ENCODE data around the gene ZSCAN31. TPM values are rescaled to one million over a fixed set of nuclear protein-coding genes. Genes with fewer than 3 reads are reported as not detected.

The ZSCAN31 gene
- total and polyA plus RNA-seq, 9 of the 15 experiments (the other 6 are each of a cell fraction or from before 2014, with no cell fraction given): 3.9 to 12.1 (median 7.0) TPM

GRCh38 chr6:28353981-28354676, 18.2 kb upstream of the ZSCAN31 start (continued):
- TF ChIP-seq RREB1 (CRISPR knock-in tag; IDR thresholded peaks at IDR 0.05) (peak; percentile 98), ARID3A (IDR thresholded peaks at IDR 0.05; ENCODE audit: borderline replicate concordance, low read depth, low read length) (no peak), SREBF2 (CRISPR knock-in tag; IDR thresholded peaks at IDR 0.05) (no peak), CHAMP1 (IDR thresholded peaks at IDR 0.05) (peak; percentile 64; the same call in 1 of the 2 replicates), FOXM1 (IDR thresholded peaks at IDR 0.05; ENCODE audit: low read depth) (peak; percentile 27; the same call in 1 of the 2 replicates), FOXM1 (CRISPR knock-in tag; IDR thresholded peaks at IDR 0.05; ENCODE audit: low read depth) (no peak), XRCC3 (IDR thresholded peaks at IDR 0.05) (no peak), DNMT1 (IDR thresholded peaks at IDR 0.05) (no peak), SMARCA4 (IDR thresholded peaks at IDR 0.05) (peak; percentile 72; the same call in 1 of the 2 replicates), CBX1 (IDR thresholded peaks at IDR 0.05; ENCODE audit: low read depth) (no peak), SNRNP70 (optimal IDR thresholded peaks at IDR 0.05; ENCODE audit: low read depth, low read length) (no peak), NFIX (CRISPR knock-in tag; IDR thresholded peaks at IDR 0.05; ENCODE audit: low read depth) (peak; percentile 47), COPS2 (conservative IDR thresholded peaks at IDR 0.05) (no peak), TCF7 (IDR thresholded peaks at IDR 0.05; ENCODE audit: borderline replicate concordance) (no peak), PURB (CRISPR knock-in tag; IDR thresholded peaks at IDR 0.05; ENCODE audit: low read depth) (no peak), NUFIP1 (IDR thresholded peaks at IDR 0.05; ENCODE audit: partially characterized antibody) (peak; percentile 96), ZNF717 (CRISPR knock-in tag; IDR thresholded peaks at IDR 0.05) (peak; percentile 65; the same call in 1 of the 2 replicates), SETDB1 (IDR thresholded peaks at IDR 0.05; ENCODE audit: low read length) (no peak), ZNF408 (CRISPR knock-in tag; IDR thresholded peaks at IDR 0.05; ENCODE audit: low read depth) (no peak), ZNF347 (CRISPR knock-in tag; IDR thresholded peaks at IDR 0.05; ENCODE audit: low read depth) (peak; percentile 91), ZZZ3 (IDR thresholded peaks at IDR 0.05) (no peak)

Measured in K562 (cell line).